Smooth muscle cell (in vitro differentiated cells): ENCODE results near the gene SLC30A7. TPM values are rescaled to one million over a fixed set of nuclear protein-coding genes. Genes with fewer than 3 reads are reported as not detected.
A peak's percentile ranks its signal among the peaks of the same experiment; 100 is the strongest.

Source experiments
- DNase-seq: peaks from one replicate; lab custom pipeline; 2025; ENCODE audit not compliant: unreplicated experiment; lab: John Stamatoyannopoulos, UW
- H2AFZ ChIP-seq: fragments of 200-600 bp; sonication (generic); 2 replicates; pipeline ENCODE4 v1.6.0; 2016; ENCODE audit warnings: antibody characterized with exemption, low read depth, mild to moderate bottlenecking
- H3F3A ChIP-seq: fragments of 200-600 bp; sonication (generic); 2 replicates; pipeline ENCODE4 v1.6.0; 2017; ENCODE audit warnings: antibody characterized with exemption, low read depth
- H3K27ac ChIP-seq: fragments of 200-600 bp; sonication (generic); 2 replicates; pipeline ENCODE4 v1.5.1; 2016; ENCODE audit warnings: low read depth, mild to moderate bottlenecking
- H3K27me3 ChIP-seq: fragments of 200-600 bp; sonication (generic); 2 replicates; pipeline ENCODE4 v1.6.1; 2016; ENCODE audit warnings: low read depth, mild to moderate bottlenecking
- H3K36me3 ChIP-seq: fragments of 200-600 bp; sonication (generic); 2 replicates; pipeline ENCODE4 v1.5.1; 2016; ENCODE audit warnings: low read depth
- H3K4me1 ChIP-seq: fragments of 200-600 bp; sonication (generic); 2 replicates; pipeline ENCODE4 v1.5.1; 2016; ENCODE audit warnings: low read depth
- H3K4me2 ChIP-seq: fragments of 200-600 bp; sonication (generic); 2 replicates; pipeline ENCODE4 v1.6.0; 2016; ENCODE audit warnings: mild to moderate bottlenecking
- H3K4me3 ChIP-seq: fragments of 200-600 bp; sonication (generic); 2 replicates; pipeline ENCODE4 v1.5.1; 2016; ENCODE audit warnings: mild to moderate bottlenecking
- H3K79me2 ChIP-seq: fragments of 200-600 bp; sonication (generic); 2 replicates; pipeline ENCODE4 v1.6.0; 2016; ENCODE audit warnings: low read depth, mild to moderate bottlenecking
- H3K9ac ChIP-seq: fragments of 200-600 bp; sonication (generic); 2 replicates; pipeline ENCODE4 v1.6.0; 2016; ENCODE audit warnings: low read depth
- H3K9me3 ChIP-seq: fragments of 200-600 bp; sonication (generic); replicated peaks from 2 replicates; pipeline ENCODE4 v1.5.1; 2016; ENCODE audit warnings: low read depth
- H4K20me1 ChIP-seq: fragments of 200-600 bp; sonication (generic); 2 replicates; pipeline ENCODE4 v1.6.0; 2016; ENCODE audit warnings: low read depth
- WGBS: methylation state at CpG from one replicate; pipeline ENCODE4 v1.1.7; 2016; ENCODE audit warnings: low lambda C conversion rate; 5-methylcytosine and 5-hydroxymethylcytosine counted together
- polyA plus RNA-seq: library from polyadenylated mRNA; unstranded; fragments of >200 nt; fragmentation: Nextera tagmentation; extraction: Ambion mirVana; gene quantifications from 2 replicates; pipeline ENCODE4 v1.2.1, GENCODE V29; 2016
- total RNA-seq: library from RNA; depleted of rRNA; stranded (reverse); fragments of >200 nt; gene quantifications from 2 replicates; pipeline ENCODE4 v1.2.3, GENCODE V29; 2014
- TF ChIP-seq, protein P1 (sequence below): fragments of 200-600 bp; sonication (generic); IDR thresholded peaks from 2 replicates; pipeline ENCODE4 v1.5.1; 2017; ENCODE audit warnings: borderline replicate concordance, mild to moderate bottlenecking, antibody characterized with exemption; ENCODE audit not compliant: insufficient read depth, poor library complexity, severe bottlenecking

SLC30A7 gene
- total and polyA plus RNA-seq, 2 experiments from 2014 or later: 22.0 to 59.0 TPM

DNA sequence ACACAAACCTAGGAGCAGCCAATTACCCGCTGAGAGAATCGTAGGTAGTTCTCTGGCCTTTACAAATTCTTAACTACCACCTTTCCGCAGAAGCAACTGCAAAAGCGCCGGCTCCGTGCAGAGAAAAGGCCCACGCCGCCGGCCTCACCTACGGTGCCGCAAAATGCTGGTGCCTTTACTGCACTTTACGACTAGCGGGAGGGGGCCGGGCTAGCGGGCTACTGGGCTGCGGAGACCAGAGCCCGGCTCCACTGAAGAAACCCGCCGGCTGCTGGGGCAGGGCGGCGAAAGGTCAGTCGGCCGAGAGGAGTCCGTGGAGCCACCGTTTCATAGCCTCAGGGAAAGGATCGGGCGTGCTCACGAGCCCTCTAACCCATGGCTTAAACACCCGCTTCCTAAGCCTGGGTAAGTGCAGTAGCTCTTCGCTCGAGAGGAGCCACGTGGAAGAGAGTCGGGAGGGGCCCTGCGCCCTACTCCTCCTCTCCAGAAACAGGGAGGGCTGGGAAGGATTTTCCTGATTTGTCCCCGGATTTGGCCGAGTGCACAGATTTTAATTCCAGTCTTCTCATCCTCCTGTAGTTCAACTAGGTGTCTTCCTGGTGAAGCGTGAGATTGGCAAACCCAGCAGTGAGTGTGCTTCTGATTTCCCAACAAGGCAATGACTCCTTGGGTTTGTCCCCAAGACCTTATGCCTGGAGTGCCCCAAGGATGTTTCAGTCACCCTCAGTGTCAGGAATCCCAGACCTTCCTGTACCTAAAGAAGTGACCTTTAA lies 130.0 kb downstream of the SLC30A7 start, which contains the start of gene DPH5:
Gene DPH5, minus strand, starts transcription at position 128 of the 773 bp plus-strand sequence. CDS start 341 bp downstream, outside the sequence.
- Histone ChIP-seq H3K27me3 (no peaks in the 10 kb centered on the region), H3K9ac (peak within 1 kb of the TSS; percentile 64), H3K4me3 (peak within 1 kb of the TSS; percentile 68), H3F3A (no peaks in the 10 kb centered on the region), H4K20me1 (no peaks in the 10 kb centered on the region), H2AFZ (peak within 1 kb of the TSS; percentile 97), H3K9me3 (no peaks in the 10 kb centered on the region), H3K4me2 (peak within 1 kb of the TSS; percentile 90), H3K27ac (peak within 1 kb of the TSS; percentile 58), H3K36me3 (no peaks in the 10 kb centered on the region), H3K79me2 (peaks cover 20% of the 10 kb centered on the region), H3K4me1 (peaks cover 9% of the 10 kb centered on the region)
- TF ChIP-seq, protein P1, sequence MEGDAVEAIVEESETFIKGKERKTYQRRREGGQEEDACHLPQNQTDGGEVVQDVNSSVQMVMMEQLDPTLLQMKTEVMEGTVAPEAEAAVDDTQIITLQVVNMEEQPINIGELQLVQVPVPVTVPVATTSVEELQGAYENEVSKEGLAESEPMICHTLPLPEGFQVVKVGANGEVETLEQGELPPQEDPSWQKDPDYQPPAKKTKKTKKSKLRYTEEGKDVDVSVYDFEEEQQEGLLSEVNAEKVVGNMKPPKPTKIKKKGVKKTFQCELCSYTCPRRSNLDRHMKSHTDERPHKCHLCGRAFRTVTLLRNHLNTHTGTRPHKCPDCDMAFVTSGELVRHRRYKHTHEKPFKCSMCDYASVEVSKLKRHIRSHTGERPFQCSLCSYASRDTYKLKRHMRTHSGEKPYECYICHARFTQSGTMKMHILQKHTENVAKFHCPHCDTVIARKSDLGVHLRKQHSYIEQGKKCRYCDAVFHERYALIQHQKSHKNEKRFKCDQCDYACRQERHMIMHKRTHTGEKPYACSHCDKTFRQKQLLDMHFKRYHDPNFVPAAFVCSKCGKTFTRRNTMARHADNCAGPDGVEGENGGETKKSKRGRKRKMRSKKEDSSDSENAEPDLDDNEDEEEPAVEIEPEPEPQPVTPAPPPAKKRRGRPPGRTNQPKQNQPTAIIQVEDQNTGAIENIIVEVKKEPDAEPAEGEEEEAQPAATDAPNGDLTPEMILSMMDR: no peak
- peak; percentile 69 for DNase-seq
- WGBS: under 1% methylated on average over 37 of the region's 37 CpGs

DNA sequence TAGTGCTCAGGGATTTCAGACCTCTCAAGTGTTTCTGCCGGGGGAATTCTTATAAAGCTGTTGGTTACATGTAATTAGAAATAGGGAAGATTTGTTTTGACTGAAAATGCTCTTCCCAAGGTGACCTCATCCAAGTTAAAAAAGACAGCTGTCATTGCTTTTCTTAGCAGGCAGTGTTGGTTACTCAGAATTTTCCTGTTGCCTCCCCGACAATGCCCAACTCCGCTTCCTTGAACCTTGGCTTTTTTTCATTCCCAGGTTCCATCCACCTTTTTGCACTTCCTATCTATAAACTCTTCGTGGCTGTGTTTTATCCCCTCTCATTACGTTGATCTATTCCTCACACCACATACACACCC lies 130.5 kb downstream of the SLC30A7 start:
- Histone ChIP-seq H3K79me2 (peaks cover 20% of the 10 kb centered on the region), H3K9me3 (no peaks in the 10 kb centered on the region), H3K27ac (peak overlapping the region; percentile 58), H4K20me1 (no peaks in the 10 kb centered on the region), H3K9ac (peak overlapping the region; percentile 64), H3K4me1 (peaks cover 9% of the 10 kb centered on the region), H3K36me3 (no peaks in the 10 kb centered on the region), H3K4me3 (peak overlapping the region; percentile 68), H3F3A (no peaks in the 10 kb centered on the region), H3K4me2 (peak overlapping the region; percentile 90), H2AFZ (peak overlapping the region; percentile 97), H3K27me3 (no peaks in the 10 kb centered on the region)
- 40% methylated on average over 5 of the region's 5 CpGs for WGBS
- TF ChIP-seq, protein P1: no peak
- no peak for DNase-seq

DNA sequence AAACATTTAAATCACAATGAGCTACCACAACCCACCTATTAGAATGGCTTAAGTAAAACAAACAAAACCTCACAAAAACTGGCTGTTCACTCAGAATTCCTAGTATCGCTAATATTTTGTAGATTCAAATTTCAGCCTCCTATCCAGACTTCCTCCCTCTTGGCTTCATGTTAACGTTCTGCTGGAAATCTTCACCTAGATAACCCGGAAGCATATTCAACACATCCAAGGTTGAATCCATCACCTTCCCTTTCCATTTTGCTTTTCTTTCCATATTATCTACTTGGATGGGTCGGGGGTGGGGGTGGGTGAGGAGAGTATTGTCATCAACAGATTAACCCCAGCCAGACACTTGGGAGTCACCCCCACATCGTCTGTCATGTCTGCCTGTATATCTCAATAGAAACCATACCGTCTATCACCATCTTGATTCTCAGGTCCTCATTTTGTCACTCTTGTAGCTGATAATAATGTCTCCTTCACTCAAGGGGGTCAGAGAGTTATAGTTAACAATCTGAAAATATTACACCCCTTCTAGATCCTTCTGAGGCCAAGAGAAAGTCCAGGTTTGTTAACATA lies 131.4 kb downstream of the SLC30A7 start:
- Histone ChIP-seq H3K4me2 (peak overlapping the region; percentile 90), H3K36me3 (no peaks in the 10 kb centered on the region), H3K79me2 (peaks cover 20% of the 10 kb centered on the region), H3K27ac (no peak overlapping the region), H3K4me3 (no peak overlapping the region), H3K27me3 (no peaks in the 10 kb centered on the region), H3K9me3 (no peaks in the 10 kb centered on the region), H2AFZ (no peak overlapping the region), H3K9ac (no peak overlapping the region), H4K20me1 (no peaks in the 10 kb centered on the region), H3F3A (no peaks in the 10 kb centered on the region), H3K4me1 (peaks cover 9% of the 10 kb centered on the region)
- WGBS: 93% methylated on average over 6 of the region's 6 CpGs
- TF ChIP-seq, protein P1: no peak
- no peak for DNase-seq
